ENCODE results near the gene ZNF821. TPM values are rescaled to one million over a fixed set of nuclear protein-coding genes. Genes with fewer than 3 reads are reported as not detected.
A peak's percentile ranks its signal among the peaks of the same experiment; 100 is the strongest.
"Not testable (repeated sequence)": the region's sequence is repeated elsewhere in the genome, so short reads cannot be mapped to it uniquely, and the experiment has no call there.

ZNF821 gene
- 7.4 and 10.8 TPM in 2 replicates for total RNA-seq (2014; rRNA removed; shearing (Covaris generic))

DNA sequence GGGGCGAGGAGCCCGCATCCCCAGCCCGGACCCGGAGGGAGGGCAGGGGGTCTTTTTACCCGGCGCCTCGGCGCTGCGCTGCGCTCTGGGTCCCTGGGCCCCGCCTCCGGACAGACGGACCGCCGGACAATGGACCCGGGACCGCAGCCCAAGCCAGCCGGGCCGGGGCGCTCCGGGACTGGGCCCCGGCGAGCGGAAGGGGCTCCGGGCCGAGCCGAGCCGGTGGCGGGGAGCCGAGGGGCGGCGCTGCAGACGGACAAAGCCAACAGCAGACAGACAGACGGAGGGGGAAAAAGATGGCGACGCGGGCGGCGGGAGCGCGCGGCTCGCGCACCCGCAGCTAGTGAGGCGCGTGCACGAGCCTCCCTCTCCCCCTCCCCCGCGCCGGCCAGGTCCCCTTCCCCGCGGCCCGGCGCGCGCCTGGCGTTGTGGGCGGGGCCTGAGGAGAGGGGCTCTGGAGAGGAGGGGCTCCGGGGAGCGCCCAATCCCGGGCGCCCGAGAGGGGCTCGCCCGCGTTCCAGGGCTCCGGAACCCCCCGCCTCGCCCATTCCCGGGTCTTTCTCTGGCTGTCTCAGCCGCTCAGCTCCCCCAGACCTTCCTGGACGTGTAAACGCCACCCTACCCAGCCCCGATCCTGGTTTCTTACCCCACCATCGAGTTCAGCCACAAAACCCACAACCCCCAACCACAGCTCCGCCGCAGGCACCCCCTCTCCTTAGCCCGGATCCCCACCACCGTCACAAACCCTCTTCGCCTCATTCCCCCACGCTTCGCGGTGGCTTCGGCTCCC is at the start of gene ZNF821:
Gene ZNF821, minus strand, starts transcription at position 334 of the 790 bp plus-strand sequence. CDS start 4,236 bp downstream, outside the sequence.
- peak; percentile 56 for DNase-seq (ENCODE audit: low spot score)

GRCh38 chr16:71933017-71933416 is 49.0 kb upstream of the ZNF821 start:
- no peak for DNase-seq (ENCODE audit: low spot score)

GRCh38 chr16:71931599-71931998 is 47.6 kb upstream of the ZNF821 start:
- DNase-seq (ENCODE audit: low spot score): no peak

- DNase-seq (ENCODE audit: low spot score): no peak
Measured at GRCh38 chr16:71931001-71931400, 47.0 kb upstream of the ZNF821 start.

DNA sequence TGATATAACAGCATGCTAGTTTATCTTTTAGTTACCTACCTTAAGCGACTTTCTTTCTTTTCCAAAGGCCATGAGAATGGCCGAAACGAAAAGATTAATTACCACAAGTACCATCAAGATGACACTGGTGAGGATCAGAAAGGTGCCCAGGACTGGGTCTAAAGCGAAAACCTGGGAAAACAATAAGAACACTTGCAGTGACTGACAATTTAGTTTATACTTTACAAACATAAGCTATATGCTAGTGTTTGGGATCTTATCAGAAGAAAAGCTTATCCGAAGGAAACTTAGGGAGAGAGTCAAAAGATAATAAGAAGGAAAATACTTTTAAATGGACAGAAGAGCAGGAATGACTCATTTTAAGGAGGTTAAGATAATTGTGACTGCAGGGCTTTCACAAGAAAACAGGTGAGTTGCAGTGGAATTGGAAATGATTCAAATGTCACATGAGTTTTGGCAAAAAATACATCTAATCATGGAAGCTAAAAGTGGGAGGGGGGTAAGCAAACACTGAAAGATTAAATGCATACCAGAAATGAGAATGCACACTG is 46.1 kb upstream of the ZNF821 start:
- no peak for DNase-seq (ENCODE audit: low spot score)

GRCh38 chr16:71929048-71929447 is 45.1 kb upstream of the ZNF821 start:
- no peak for DNase-seq (ENCODE audit: low spot score)

- no peak for DNase-seq (ENCODE audit: low spot score)
Measured at GRCh38 chr16:71927787-71928186, 43.8 kb upstream of the ZNF821 start.

GRCh38 chr16:71927383-71927782 is 43.4 kb upstream of the ZNF821 start:
- peak; percentile 71 for DNase-seq (ENCODE audit: low spot score)

DNA sequence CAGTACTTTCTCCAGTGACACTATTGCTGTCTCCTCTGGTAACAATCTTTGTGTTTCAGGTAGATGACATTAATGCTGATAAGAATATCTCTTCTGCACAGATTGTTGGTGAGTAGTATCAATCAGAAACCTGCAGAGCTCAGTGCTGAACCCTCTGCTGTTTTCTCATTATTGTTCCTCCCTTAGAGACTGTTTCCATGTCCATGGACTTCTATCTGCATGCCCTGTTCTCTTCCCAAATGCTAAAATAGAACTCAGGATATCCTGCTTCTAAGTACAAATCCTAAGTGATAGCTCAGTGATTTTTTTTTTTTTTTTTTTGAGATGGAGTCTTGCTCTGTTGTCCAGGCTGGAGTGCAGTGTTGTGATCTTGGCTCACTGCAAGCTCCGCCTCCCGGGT is 40.7 kb upstream of the ZNF821 start:
- DNase-seq (ENCODE audit: low spot score): no peak

GRCh38 chr16:71923941-71924690 is 40.1 kb upstream of the ZNF821 start:
- DNase-seq (ENCODE audit: low spot score): no peak

DNA sequence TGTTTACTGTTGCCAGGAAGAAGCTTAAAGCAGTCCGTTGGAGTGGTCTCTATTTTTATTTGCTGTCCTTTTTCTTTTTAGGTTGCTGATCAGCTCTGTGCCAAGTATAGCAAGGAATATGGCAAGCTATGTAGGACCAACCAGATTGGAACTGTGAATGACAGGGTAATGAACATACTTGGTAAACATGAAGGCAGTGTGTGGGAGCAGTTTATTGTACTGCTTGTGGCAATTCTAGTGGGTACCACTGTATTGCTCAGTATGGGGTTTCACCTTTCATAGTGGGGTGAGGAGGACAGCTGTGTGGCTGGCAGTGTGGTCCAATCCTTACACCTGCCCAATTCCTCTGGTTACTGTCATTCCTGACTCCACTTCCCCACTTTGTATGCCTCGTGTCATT is 36.7 kb upstream of the ZNF821 start:
- DNase-seq (ENCODE audit: low spot score): no peak

GRCh38 chr16:71919035-71919434 is 35.1 kb upstream of the ZNF821 start:
- no peak for DNase-seq (ENCODE audit: low spot score)

GRCh38 chr16:71917900-71918299 is 33.9 kb upstream of the ZNF821 start:
- no peak for DNase-seq (ENCODE audit: low spot score)

DNA sequence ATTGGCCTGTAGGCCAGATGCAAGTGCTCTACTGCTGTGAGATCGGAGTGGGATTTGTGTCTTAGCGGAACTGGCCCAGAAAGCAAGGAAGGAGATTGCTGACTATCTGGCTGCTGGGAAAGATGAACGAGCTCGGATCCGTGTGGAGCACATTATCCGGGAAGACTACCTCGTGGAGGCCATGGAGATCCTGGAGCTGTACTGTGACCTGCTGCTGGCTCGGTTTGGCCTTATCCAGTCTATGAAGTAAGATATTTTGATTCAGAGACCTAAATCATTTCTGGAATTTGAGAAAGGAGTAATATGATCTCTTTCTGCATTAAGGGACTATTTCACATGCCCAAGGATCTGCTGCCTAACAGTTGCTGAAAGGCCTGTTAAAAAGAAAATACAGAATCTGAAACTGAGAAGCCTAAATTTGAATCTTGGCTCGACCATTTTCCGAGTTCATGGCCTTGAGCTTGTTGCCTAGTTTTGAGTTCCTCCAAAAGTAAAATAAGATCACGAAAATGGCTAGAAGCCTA is 32.5 kb upstream of the ZNF821 start:
- DNase-seq (ENCODE audit: low spot score): no peak

- DNase-seq (ENCODE audit: low spot score): no peak
Measured at GRCh38 chr16:71915350-71915749, 31.4 kb upstream of the ZNF821 start.

DNA sequence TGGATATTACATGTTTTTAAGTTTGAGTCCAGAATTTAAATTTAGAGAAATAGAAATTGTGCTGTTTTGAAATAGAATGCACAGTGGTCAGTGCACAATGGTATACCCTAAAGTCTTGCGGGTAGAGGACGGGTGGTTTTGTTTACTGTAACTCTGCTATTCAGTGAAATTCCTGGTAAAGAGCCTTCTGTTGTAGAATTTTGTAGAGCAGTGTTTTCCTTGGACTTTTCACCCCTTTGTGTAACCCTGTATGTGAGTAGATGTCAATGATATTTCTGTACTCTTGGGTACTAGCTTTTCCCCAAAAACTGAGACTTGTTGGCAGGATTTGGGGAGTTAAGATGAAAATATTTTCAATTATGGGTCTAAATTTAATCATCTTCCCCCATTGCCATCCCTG is 30.8 kb upstream of the ZNF821 start:
- DNase-seq (ENCODE audit: low spot score): no peak

DNA sequence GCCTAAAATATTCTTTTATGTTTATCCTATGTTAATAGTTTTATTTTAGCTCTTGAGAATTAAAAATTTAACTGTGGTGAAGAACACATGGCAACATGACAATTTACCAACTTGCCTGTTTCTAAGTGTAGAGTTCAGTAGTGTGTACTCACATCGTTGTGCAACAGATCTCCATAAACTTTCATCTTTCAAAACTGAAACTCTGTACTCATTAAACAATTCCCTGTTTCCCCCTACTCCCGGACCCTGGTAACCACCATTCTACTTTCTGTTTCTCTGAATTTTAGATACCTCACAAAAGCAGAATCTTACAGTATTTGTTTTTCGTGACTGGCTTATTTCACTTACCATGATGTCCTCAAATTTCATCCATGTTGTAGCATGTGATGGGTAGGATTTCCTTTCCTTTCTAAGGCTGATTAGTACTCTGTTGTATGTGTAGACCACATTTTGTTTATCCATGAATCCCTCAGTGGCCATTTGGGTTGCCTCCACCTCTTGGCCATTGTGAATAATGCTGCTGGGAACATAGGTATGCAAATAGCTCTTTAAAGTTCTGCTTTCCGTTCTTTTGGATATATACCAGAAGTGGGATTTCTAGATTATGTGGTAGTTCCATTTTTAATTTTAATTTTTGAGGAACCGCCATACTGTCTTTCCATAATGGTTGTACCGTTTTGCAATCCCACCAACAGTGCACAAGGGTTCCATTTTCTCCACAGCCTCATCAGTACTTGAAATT is 28.7 kb upstream of the ZNF821 start:
- DNase-seq (ENCODE audit: low spot score): no peak

- no peak for DNase-seq (ENCODE audit: low spot score)
Measured at GRCh38 chr16:71911121-71911520, 27.1 kb upstream of the ZNF821 start.

DNA sequence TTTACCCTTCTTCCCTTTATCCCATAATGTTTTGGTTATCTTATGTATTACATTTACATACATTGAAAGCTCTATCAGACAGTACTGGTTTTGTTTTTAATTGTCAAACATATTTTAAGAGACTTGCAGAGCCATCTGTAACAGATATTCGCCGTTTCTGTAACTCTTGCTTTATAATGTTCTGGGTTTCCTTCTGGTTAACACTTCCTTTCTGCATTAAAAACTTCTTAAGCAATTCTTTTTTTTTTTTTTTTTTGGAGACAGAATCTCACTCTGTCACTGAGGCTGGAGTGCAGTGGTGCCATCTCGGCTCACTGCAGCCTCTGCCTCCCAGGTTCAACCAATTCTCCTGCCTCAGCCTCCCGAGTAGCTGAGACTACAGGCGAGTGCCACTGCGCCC is 21.8 kb upstream of the ZNF821 start:
- DNase-seq (ENCODE audit: low spot score): not testable (repeated sequence)

- DNase-seq (ENCODE audit: low spot score): no peak
Measured at GRCh38 chr16:71904239-71904638, 20.3 kb upstream of the ZNF821 start.

DNA sequence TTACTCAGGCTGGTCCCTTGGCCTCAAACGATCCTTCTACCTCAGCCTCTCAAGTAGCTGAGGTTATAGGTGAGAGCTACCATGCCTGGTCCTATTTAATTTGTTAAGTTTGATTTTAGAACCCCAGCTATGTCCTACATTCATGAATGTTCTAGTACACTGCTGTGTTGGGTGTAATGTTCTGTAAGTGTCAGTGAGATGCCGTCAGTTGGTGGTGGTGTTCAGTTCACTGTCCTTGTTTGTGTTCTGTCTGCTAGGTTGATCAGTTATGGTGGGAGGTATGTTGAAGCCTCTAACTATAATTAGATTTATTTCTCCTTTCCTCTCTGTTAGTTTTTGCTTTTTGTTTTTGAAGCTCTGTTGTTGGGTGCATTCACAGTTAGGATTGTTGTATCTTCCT is 19.6 kb upstream of the ZNF821 start:
- DNase-seq (ENCODE audit: low spot score): no peak
